ENCODE measurements around the gene ADRA1B.

The ADRA1B gene

DNA sequence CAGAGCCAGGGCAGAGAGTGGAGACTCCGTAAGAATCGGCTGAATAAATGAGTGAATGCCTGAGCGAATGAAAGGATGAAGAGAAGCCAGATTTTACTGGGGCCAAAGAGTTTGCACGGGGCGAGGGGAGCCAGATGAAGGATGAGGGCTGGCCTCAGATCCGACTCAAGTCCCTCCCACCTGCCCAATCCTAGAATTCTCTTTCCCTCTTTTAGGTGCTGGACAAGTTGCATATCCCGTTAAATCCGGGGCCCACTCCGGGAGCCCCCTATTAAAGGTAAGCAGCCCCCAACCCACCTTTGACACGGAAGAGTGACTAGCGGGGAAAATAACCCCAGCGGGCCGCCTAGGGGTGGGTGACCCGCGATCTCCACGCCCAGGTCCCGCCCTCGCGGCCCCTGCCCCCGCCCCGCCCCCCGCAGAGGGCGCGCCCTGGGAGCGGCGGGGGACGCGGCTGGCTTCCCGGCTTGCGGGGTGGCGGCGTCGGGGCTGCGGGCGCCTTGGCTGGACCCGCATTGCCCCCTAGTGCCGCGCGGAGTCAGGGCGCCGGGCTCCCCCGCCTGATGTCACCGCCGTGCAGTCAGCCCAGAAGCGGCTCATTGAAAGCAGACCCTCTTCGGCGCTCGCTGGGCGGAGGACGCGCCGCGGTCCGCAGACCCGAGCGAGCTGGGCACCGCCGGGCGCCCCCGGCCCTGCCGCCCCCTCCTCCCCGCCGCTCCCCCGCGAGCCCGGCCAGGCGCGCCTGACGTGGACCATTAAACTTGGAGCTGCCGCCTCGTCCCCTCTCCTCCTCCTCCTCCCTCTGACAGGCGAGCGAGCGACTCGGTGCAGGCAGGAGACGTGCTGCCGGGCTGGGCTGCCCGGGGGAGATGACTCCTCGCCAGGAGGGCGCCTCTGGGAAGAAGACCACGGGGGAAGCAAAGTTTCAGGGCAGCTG lies at the start of gene ADRA1B:
ADRA1B (plus strand) TSS at position 579 of the 937 bp plus-strand sequence. CDS start 424 bp downstream, outside the sequence.
- peak; percentile 25 to 49 for DNase-seq (ENCODE audit: low read depth in 2 of 2)

- DNase-seq (ENCODE audit: low read depth in 2 of 2), result no peak
Observed at GRCh38 chr5:159873680-159874079, 42.6 kb upstream of the ADRA1B start.

DNA sequence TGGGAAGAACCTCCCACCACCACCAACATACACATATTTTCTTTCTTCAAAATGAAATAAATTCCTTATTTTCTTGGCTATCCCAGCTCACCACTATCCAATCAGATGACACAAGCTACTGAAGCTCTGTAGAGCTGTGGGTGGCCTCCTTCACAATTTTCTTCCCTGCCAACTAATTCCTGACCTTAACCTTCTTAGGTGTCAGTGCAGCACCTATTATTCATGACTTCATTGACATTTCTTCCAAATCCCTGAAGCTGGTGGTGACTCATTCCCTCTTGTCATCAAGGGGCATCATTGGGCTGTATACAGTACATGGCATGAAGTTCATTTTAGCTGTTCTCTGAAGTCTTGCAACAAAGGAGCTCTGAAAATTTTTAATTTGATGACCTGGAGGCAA lies 42.0 kb upstream of the ADRA1B start:
- no peak for DNase-seq (ENCODE audit: low read depth in 2 of 2)

DNA sequence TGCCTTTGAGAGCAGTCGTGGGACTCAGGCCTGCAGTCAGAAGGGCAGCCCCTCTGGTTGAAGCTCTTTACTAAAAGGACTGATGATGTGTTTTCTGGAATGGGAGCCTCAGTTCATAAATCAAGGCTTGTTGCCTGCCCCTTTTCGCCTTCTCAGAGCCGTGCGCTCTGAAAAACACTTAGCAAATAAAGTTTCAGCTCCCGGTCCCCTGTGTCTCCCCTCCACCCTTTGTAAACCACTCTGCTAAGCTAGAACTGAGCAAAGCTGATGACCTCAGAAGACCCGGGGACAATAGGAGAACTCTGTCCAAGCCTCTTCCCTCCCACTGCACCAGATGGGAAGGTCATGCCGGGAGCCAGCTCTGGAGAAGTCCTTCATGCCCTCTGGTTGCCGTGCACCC lies 39.3 kb upstream of the ADRA1B start:
- DNase-seq (ENCODE audit: low read depth in 2 of 2), result no peak

GRCh38 chr5:159877894-159878448 lies 38.3 kb upstream of the ADRA1B start:
- DNase-seq (ENCODE audit: low read depth in 2 of 2), result no peak

GRCh38 chr5:159878988-159879471 lies 37.3 kb upstream of the ADRA1B start:
- DNase-seq (ENCODE audit: low read depth in 2 of 2), result no peak

GRCh38 chr5:159880676-159881075 lies 35.6 kb upstream of the ADRA1B start:
- DNase-seq (ENCODE audit: low read depth in 2 of 2), result no peak

DNA sequence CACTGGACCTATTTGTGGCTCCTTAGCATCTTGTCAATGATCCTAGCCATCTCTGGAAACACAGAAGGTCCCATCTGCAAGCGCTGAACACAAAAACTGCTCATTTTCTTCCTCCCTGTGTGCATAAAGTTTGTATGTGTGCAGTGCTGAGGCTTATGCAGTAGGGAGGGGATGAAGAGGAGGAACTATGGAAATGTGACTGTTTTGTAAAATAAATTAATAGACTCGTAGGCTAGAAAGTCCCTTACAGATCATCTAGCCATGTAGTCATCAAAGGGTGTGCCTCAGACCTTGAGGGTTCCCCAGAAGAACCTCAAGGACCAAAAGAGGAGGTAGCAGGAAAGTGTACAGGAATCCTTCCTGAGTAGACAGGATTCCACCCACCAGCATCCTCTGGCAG lies 34.3 kb upstream of the ADRA1B start:
- no peak for DNase-seq (ENCODE audit: low read depth in 2 of 2)

GRCh38 chr5:159883522-159883950 lies 32.7 kb upstream of the ADRA1B start:
- DNase-seq (ENCODE audit: low read depth in 2 of 2), result no peak

DNA sequence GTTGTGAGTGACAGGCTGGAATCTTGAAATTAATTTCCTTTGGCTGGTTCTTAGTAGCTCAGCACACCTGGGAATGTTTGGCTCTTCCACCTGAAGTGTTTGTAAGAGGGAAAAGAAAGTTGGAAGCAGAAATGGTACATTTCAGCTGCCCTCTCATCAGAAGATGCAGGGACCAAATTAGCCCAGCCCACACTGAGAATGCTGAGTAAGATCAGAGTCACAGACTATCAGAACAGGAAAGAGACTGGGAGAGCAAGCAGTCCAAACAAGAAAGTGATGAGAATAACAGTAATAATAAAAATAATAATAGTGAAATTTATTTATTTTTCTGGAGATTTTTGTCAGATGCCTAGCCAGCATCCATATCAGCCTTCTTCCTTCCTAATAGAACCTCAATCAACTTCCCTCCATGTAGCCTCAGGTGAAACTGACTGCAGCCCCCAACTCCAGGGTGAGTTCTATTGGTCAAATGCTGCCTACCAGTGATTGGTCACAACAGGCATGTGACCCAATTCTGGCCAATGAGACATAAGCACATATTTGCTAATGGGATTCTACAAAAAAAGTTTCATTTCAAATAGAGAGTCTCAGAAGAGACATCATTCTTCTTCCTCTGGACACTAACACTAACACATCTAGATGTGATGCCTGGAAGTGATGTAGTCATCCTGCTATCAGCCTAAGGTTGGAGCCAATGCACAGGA lies 31.2 kb upstream of the ADRA1B start:
- no peak for DNase-seq (ENCODE audit: low read depth in 2 of 2)

DNA sequence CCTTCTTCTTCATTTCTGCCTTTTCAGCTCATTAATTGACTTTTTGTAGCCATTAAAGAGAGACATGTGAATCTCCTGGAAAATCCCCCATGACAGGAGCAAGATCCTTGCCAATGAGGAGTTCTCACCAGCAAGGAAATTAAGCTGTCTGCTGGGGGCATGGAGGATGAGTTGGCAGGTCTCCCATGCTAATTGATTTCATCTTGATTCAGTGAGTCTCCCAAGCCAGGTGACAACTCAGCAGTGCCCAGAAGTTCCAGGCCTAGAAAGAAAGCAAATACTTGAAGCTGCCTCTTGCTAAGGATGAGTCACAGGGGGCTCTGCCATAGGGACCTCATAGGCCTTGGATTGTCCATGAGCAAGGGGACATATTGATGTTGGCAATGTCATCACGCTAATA lies 30.0 kb upstream of the ADRA1B start:
- DNase-seq (ENCODE audit: low read depth in 2 of 2), result no peak

DNA sequence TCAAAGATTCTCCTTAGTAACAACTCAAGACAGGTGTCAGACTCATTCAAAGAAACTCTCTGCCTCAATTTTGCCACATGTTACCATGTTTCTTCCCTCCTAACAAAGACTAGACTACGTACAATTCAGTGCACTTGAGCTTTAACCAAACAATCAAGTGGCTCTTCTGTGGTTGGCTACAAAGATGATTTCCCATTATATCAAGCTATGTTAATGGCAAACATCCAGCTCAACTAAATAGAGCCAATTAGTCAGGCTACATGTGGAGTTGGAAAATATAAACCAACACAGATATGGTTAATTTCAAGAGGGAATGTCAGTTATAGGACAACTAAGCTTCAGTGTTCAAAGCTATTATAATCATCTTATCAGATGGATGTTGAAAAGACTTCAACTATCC lies 29.2 kb upstream of the ADRA1B start:
- DNase-seq (ENCODE audit: low read depth in 2 of 2), result no peak

DNA sequence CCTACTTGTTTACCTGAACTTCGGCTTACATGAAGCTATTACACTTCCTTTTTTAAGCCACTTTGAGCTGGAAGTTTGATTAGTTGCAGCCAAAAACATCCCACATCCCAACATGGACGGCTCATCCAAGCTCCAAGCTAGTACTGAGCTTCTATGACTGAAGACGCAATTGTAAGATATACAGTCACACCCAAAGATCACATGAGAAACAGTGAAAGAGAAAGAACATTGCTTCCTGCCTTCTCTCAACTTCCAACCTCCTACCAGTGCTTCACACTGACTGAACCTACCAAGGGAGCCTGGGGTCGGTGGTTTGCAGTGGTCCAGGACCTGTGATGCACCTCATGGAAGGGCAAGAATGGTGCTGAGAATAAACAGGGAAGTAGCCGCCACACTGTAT lies 27.4 kb upstream of the ADRA1B start:
- DNase-seq (ENCODE audit: low read depth in 2 of 2), result no peak

DNA sequence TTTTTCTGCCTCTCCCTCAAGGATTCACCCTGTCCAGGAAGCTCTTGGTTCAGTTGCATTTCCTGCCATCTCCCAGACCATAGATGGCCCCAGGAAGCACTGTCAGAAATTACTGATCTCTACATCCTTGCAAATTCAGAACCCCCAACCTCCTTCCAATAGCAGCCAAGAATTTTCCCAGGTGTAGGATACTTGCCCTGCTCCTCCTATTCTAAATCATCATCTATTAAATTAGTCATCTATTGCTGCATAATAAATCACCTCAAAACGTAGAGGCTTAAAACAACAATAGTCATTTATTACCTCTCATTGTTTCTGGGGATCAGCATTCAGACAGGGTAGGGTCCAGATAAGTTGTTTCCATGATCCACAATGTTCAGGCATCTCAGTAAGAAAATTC lies 26.1 kb upstream of the ADRA1B start:
- no peak for DNase-seq (ENCODE audit: low read depth in 2 of 2)

GRCh38 chr5:159891371-159891770 lies 24.9 kb upstream of the ADRA1B start:
- DNase-seq (ENCODE audit: low read depth in 2 of 2), result no peak

- no peak for DNase-seq (ENCODE audit: low read depth in 2 of 2)
Observed at GRCh38 chr5:159893040-159893695, 23.1 kb upstream of the ADRA1B start.

GRCh38 chr5:159894149-159894720 lies 22.0 kb upstream of the ADRA1B start:
- DNase-seq (ENCODE audit: low read depth in 2 of 2), result no peak

DNA sequence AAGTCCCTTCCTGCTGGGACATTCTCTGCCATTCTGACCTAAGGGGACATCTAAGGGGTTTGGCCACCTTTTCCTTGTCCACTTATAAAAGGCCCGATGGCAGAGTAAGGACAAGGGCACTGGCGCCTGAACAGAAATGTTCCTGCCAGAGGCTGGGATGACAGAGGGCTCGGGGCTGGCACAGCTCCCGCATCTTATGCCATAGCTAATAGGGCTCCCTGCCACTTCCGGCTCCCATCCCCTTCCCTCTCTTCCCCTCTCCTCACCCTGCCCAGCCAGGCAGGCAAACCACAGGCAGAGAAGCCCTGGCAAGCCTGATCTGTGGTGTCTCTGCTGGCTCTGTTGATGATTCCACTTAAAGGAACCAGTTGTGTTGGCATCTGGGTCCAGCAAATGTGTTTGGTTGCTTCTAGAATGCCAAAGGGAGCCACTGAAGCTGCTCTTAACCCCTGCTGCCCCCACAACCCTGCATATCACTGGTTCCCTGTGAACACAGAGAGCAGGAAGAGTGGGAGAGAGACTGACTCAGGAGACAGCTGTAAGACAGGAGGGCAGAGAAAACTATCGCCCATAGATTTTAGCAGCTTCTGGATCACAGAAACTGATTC lies 18.4 kb upstream of the ADRA1B start:
- DNase-seq (ENCODE audit: low read depth in 2 of 2), result no peak

DNA sequence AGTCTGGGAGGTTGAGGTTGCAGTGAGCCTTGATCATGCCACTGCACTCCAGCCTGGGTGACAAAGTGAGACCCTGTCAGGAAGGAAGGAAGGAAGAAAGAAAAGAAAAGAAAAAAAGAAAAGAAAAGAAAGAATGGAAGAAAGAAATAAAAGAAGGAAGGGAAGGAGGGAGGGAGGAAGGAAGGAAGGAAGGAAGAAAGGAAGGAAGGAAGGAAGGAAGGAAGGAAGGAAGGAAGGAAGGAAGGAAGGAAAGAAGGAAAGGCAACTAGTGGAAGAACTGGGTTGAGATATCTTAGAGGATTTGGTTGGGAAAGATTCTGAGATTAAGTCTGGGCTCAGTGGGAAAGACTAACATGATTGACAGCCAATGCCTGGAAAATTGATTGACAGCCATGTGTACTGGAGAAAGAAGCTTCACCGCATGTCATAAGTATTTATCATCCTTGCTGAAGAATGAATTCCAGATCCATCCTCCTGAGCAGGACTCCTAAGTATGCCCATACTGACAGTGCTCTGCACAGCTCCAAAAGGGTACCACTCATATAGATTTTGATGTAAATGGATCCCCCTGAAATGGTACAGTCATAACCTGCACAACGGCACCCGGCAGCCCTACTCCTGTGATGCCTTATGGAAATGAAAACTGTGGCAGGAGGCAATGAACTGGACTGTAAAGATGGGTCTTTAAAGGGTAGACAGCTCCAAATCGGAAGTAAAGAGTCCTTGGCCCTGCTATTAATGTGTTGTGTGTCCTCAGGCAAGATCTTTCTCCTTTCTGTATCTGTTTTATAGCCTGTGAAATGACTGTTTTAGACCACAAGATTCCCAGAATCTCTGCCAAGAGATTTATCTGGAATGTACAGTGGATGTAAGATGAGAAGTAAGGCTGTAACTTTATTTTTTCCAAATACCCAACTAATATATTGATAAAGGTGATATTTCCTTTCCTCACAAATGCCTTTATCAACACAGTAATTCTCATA lies 16.9 kb upstream of the ADRA1B start:
- DNase-seq (ENCODE audit: low read depth in 2 of 2), result no peak

GRCh38 chr5:159901308-159901707 lies 15.0 kb upstream of the ADRA1B start:
- no peak for DNase-seq (ENCODE audit: low read depth in 2 of 2)

All from stimulated activated CD8-positive, alpha-beta memory T cell treated with anti-CD3 and anti-CD28 coated beads, Interleukin-2, amount 100 ng/mL, for 48 hours (primary cell).